ENCODE data around the gene CDC23. TPM values are rescaled to one million over a fixed set of nuclear protein-coding genes. Genes with fewer than 3 reads are reported as not detected.
"Not testable (repeated sequence)": the region's sequence is repeated elsewhere in the genome, so short reads cannot be mapped to it uniquely, and the experiment has no call there.

CDC23 gene
- total and polyA plus RNA-seq, 8 donors: 1.2 to 46.3 (median 10.9) TPM

- no peak overlapping the region for H3K27ac ChIP-seq
- 67 to 83% (median 79%) methylated on average over 3 of the region's 3 CpGs for WGBS, 5 donors
- no peaks in the 10 kb centered on the region for H3K4me1 ChIP-seq
- H3K27me3 ChIP-seq: peaks cover 0 to 6% (median 0%) of the 10 kb centered on the region in 3 donors
- no peaks in the 10 kb centered on the region for H3K36me3 ChIP-seq
- H3K9me3 ChIP-seq: no peaks in the 10 kb centered on the region
- intact Hi-C loops (cut with DNase I; ENCODE audit: low total_unique reads): no loop called here
- H3K4me3 ChIP-seq: no peak overlapping the region
- no peak for DNase-seq
- no peak for TF ChIP-seq POLR2A (IDR thresholded peaks at IDR 0.05)
- TF ChIP-seq, protein P1, sequence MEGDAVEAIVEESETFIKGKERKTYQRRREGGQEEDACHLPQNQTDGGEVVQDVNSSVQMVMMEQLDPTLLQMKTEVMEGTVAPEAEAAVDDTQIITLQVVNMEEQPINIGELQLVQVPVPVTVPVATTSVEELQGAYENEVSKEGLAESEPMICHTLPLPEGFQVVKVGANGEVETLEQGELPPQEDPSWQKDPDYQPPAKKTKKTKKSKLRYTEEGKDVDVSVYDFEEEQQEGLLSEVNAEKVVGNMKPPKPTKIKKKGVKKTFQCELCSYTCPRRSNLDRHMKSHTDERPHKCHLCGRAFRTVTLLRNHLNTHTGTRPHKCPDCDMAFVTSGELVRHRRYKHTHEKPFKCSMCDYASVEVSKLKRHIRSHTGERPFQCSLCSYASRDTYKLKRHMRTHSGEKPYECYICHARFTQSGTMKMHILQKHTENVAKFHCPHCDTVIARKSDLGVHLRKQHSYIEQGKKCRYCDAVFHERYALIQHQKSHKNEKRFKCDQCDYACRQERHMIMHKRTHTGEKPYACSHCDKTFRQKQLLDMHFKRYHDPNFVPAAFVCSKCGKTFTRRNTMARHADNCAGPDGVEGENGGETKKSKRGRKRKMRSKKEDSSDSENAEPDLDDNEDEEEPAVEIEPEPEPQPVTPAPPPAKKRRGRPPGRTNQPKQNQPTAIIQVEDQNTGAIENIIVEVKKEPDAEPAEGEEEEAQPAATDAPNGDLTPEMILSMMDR (IDR thresholded peaks at IDR 0.05): no peak
- TF ChIP-seq POLR2AphosphoS5 (IDR thresholded peaks at IDR 0.05): no peak
- no peak for TF ChIP-seq EP300 (IDR thresholded peaks at IDR 0.05)
Observed at GRCh38 chr5:138252944-138253343, 39.8 kb upstream of the CDC23 start.

GRCh38 chr5:138247800-138248199 lies 34.7 kb upstream of the CDC23 start:
- intact Hi-C loops (cut with DNase I; ENCODE audit: low total_unique reads); H3K4me3 ChIP-seq; H3K36me3 ChIP-seq; DNase-seq; H3K27ac ChIP-seq; H3K27me3 ChIP-seq; H3K9me3 ChIP-seq; H3K4me1 ChIP-seq: not testable (repeated sequence)
- WGBS, 5 donors: 90 to 100% (median 93%) methylated on average over 2 of the region's 2 CpGs

GRCh38 chr5:138246822-138247221 lies 33.7 kb upstream of the CDC23 start:
- Histone ChIP-seq H3K4me1 (peaks cover 5 to 6% (median 6%) of the 10 kb centered on the region in 4 donors), H3K27ac (no peak overlapping the region), H3K4me3 (no peak overlapping the region), H3K36me3 (no peaks in the 10 kb centered on the region), H3K27me3 (peaks cover 0 to 14% (median 6%) of the 10 kb centered on the region in 3 donors), H3K9me3 (no peaks in the 10 kb centered on the region)
- intact Hi-C loops (cut with DNase I; ENCODE audit: low total_unique reads): no loop called here
- WGBS, 5 donors: 78 to 88% (median 81%) methylated on average over 4 of the region's 4 CpGs
- DNase-seq: no peak
- TF ChIP-seq POLR2AphosphoS5 (IDR thresholded peaks at IDR 0.05) (no peak), EP300 (IDR thresholded peaks at IDR 0.05) (no peak), POLR2A (IDR thresholded peaks at IDR 0.05) (no peak)
- TF ChIP-seq, protein P1 (IDR thresholded peaks at IDR 0.05): no peak

GRCh38 chr5:138246334-138246733 lies 33.2 kb upstream of the CDC23 start:
- TF ChIP-seq POLR2A (IDR thresholded peaks at IDR 0.05) (no peak), POLR2AphosphoS5 (IDR thresholded peaks at IDR 0.05) (no peak), EP300 (IDR thresholded peaks at IDR 0.05) (no peak)
- TF ChIP-seq, protein P1 (IDR thresholded peaks at IDR 0.05): no peak
- Histone ChIP-seq H3K4me1 (peaks cover 9 to 11% (median 11%) of the 10 kb centered on the region in 4 donors), H3K36me3 (no peaks in the 10 kb centered on the region), H3K27me3 (peaks cover 0 to 19% (median 11%) of the 10 kb centered on the region in 3 donors), H3K9me3 (no peaks in the 10 kb centered on the region), H3K27ac (no peak overlapping the region), H3K4me3 (no peak overlapping the region)
- no peak for DNase-seq
- intact Hi-C loops (cut with DNase I; ENCODE audit: low total_unique reads): no loop called here
- WGBS, 5 donors: 57 to 67% (median 62%) methylated on average over 3 to 4 of the region's 4 CpGs

DNA sequence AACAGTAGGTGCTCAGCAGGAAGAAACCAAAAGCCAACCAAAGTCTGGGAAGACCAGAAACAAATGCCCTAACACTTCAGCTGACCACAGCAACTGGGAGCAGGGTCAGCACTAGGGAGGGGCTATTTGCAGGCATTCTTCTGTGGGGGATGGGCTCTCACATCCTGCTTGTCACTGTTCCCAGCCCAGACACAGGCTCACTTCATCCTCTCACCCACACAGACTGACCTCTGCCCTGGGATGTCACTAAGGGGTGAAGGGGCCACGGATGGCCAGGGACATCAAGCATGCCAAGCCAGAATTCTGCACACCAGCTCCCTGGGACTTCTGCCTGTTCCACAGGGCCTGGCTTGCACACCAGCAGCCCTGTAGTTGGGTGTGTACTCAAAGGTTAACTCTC lies 32.6 kb upstream of the CDC23 start:
- Histone ChIP-seq H3K36me3 (no peaks in the 10 kb centered on the region), H3K27me3 (peaks cover 0 to 24% (median 17%) of the 10 kb centered on the region in 3 donors), H3K4me1 (peaks cover 10 to 13% (median 13%) of the 10 kb centered on the region in 4 donors), H3K9me3 (no peaks in the 10 kb centered on the region), H3K27ac (no peak overlapping the region), H3K4me3 (no peak overlapping the region)
- DNase-seq: no peak
- TF ChIP-seq, protein P1 (IDR thresholded peaks at IDR 0.05): no peak
- no peak for TF ChIP-seq POLR2AphosphoS5 (IDR thresholded peaks at IDR 0.05)
- no peak for TF ChIP-seq EP300 (IDR thresholded peaks at IDR 0.05)
- TF ChIP-seq POLR2A (IDR thresholded peaks at IDR 0.05): no peak
- intact Hi-C loops (cut with DNase I; ENCODE audit: low total_unique reads): no loop called here
- 27 to 56% (median 40%) methylated on average over 1 of the region's 1 CpG for WGBS, 5 donors
